A172 (cell line): ENCODE measurements around the gene SLC23A3. TPM values are rescaled to one million over a fixed set of nuclear protein-coding genes. Genes with fewer than 3 reads are reported as not detected.

Experiments
- DNase-seq: peaks from one replicate; pipeline ENCODE4 v3.0.0-alpha.2; 2015; ENCODE audit warnings: low spot score
- total RNA-seq: library from RNA; depleted of rRNA; stranded (reverse); fragments of >200 nt; shearing (Covaris generic); gene quantifications from 2 replicates; pipeline ENCODE4 v1.2.3, GENCODE V29; 2014

The SLC23A3 gene
- total RNA-seq, 1 experiment from 2014 or later, result 0.67 TPM

GRCh38 chr2:219176818-219177551, 7.2 kb upstream of the SLC23A3 start, which contains the start of gene CNPPD1:
Gene CNPPD1, minus strand, starts transcription at chr2:219176925. Its CDS starts 97 bp downstream, at chr2:219176828.
- peak; percentile 64 for DNase-seq

DNA sequence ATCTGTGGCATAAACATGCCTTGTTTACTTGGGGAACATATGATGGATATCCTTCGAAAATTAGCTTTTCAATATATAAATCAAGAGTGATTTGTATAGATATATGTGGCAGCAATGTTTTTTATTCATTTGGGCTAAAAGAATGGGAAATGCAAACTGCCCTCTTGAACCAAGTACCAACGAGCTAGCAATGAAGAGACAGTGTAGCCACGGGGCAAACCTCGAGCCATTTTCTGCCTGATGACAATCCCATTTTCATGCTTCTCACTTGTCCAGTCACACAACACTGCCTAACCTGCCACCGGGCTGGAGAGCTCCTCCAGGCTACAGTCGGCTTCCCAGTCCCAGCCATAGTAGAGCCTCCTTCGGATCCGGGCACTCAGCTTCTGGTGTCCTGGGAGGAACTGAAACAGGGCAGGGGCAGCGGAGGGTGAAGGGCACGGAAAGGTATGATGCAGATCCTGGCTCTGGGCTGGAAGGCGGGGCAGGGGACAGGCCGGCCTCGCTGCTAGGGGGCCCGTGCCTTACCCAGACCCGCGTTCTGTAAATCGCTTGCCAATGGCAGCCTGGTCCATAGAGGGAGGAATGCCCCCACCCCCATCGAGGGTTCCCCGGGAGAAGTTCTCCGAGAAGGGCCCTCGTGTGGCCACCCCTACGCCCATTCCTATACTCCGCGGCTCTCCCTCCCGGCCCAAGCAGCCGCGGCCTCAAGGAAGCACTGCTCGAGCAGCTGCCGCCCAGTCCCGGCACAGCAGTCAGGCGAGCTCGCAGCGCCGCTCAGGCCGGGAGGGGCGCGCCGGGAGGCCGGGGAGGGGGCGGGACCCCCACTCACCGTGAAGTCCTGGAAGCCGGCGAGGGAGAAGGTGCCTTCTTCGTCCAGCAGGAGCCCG, 6.3 kb upstream of the SLC23A3 start:
- peak; percentile 38 for DNase-seq

DNA sequence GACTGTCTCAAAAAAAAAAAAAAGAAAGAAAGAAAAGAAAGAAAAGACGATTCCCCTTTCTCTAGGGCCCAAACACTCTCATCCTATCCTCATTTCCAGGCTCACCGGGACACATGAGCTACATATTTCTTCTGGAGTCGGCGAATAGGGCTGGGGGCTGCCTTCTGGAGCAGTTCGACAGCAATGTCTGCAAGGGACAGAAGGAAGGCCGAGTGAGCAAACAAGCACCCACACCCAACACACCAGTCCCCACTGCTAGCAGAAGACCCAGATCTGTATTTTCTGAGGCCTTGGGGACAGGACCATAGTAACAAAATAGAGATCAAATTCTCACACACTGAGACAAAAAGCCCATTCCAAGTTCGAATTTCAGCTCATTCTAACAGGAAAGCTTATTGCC, 5.7 kb upstream of the SLC23A3 start:
- DNase-seq, result no peak

GRCh38 chr2:219174801-219175200, 5.0 kb upstream of the SLC23A3 start:
- no peak for DNase-seq

GRCh38 chr2:219174146-219174545, 4.3 kb upstream of the SLC23A3 start:
- DNase-seq, result no peak

DNA sequence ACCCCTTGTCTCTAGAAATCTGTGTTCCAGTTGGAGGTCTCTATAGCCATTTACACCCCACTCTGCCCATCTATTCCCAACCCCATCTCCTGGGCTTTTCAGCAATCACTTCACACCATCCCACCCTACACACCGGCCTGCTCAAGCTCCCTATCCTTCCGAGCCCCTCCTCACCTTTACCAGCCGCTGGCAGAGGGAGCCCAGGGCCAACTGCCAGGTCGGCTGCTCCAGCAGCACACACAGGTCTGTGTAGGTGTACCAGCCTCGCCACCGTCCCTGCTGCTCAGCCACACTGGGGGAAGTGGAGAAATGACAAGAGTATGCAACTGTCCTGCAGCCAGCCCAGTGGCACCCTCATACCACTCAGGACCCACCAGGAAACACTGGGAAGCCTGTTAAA, 3.3 kb upstream of the SLC23A3 start:
- DNase-seq, result no peak

GRCh38 chr2:219172231-219173154, 2.7 kb upstream of the SLC23A3 start:
- DNase-seq, result no peak

DNA sequence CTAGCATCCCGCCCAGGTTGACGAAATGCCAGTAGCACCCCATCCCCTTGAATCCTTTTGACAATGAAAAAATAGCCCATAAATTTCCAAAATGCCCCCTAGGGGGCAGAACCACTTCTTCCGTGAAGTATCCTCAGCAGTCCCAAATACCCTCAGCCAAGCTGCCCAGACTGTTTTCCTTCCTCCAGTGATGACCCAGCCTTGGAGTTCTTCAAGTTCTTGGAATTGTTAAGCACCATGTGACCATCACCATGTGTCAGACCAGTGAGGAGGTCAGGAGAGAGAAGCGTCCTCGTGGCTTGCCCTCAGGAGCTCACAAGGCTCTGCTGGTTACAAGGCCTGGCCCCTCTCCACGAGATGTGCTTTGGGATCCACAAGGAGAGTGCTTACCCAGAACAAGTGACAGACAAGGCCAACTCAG, 1.4 kb upstream of the SLC23A3 start:
- DNase-seq, result peak; percentile 75

DNA sequence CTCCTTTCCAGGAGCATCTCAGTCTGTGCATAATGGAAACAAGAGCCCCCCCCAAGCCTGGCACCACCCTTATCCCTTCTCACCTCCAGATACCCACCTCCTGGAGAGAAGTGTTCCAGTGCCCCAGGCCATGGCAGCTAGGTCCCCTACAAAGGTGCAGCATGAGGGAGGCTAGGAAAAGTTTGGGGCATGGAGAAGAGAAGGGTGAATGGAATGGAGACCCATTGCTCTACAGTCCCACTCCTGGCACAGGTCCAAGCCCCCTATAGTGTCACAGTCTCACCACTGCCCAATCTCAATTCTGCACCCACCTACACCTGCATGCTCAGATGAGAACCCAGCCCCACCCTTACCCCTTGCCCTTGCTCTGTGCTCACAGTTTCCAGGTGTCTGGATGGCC, 897 bp downstream of the SLC23A3 start:
- no peak for DNase-seq

DNA sequence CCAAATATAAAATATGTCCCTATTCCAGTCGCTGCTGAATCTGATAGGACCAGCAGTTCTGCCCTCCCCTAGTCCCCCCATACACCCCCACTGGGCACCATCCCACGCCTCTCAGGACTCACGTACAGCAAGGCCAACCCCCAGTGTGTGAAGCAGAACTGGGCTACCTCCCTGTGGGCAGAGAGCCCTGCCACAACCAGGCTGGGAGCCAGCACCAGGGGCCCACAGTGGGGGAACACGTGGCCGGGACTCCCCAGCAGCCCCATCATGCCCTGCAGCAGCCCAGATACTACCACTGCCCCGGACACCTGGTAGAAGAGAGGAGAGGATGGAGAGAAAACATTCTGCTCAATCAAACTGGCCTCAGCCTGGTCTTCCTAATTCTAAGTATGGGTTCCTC, 1.3 kb downstream of the SLC23A3 start:
- DNase-seq, result no peak

DNA sequence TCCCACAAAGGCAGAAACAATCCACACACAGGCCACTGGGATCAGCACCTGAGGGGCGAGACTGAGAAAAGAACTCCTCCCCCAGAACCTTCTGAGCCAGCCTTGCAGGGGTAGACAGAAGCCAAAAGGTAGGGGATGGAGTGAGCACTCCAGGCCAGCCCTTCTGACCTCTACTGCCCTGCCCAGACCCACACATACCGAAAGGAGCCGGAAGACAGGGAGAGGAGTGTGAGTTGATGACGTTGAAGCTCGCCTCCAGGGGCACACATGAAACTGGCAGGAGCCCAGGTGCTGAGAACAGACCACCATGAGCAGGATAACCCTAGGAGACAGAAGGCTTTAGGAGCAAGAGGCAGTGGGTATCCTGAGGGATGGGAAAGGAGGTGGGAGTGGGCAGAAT, 1.8 kb downstream of the SLC23A3 start:
- DNase-seq, result no peak

- no peak for DNase-seq
Measured at GRCh38 chr2:219165058-219165911, 4.5 kb downstream of the SLC23A3 start.

DNA sequence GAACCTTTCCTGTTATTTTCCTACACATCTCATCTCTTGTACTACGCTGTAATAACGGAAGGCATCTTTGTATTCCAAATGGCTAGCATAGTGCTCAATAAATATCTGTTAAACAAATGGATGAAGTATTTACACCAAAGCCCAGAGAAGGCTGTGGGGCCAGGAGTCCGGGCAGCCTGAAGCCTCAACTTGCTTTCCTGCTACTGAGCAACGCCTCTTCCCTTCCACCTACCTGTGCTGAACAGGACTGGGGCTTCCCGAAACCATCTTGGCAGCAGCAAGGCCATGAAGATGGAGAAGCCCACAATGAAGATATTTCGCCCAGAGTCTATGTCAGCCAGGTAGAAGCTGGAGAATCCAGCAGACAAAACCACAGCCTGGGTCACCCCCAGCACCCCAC, 6.7 kb downstream of the SLC23A3 start:
- no peak for DNase-seq

DNA sequence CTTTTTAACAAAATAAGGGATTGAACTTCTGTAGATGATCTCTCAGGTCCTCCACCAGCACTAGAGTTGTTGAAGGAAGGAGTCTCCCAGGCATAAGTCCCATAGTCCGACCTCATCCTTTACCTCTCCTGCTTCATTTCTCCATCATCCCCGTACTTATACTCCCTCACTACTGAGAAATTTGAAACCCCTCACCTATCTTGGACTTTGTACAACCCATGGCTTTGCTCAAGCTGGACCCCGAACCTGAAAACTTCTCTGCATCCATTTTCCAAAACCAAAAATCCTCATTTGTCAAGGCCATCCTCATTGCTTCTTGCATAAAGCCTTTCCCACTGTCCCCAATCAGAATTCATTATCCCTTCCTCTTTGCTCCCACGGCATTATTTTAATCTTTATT, 8.7 kb downstream of the SLC23A3 start:
- DNase-seq, result no peak

DNA sequence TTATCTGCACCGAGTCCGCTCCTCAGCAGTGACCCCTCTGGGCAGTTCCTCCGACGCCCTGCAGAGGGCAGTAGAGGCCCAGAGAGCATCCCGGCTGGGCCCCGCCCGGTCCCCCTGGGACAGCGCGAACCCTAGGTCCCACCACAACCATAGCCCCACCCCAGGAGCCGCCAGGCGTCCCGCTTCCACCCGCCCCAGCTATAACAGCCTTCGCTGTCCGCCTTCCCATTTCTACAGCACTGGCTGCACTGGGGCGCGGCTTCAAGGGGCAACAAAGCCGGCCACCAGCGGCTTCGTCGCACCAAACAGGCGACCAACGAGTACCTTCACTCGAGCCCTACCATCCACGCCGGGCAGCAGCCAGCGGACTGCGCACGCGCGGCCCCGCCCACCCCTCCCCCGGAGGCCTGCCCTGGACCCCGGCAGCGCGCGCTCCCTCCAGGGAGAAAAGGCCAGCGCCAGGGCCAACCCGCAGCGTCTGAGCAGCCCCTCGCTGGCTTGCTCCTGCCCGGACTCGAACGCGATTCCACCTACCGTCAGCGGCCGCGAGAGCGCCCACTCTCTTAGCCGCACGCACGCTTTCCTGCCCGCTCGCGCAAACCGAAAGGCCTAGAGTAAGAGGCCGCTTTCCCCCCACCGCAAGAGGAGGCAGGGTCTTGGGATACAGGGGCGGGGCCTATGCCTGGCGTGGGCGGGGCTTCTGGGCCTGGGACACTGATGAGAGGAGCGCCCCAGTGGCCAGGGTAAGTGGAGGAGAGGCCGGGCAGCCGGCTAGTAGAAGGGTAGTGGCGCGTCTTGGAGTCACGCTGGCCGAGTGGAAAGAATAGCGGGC, 9.4 kb downstream of the SLC23A3 start, which contains the start of gene NHEJ1:
Gene NHEJ1 (minus strand): TSS at position 630 of the 832 bp plus-strand sequence. CDS start 2,453 bp downstream, outside the sequence.
- peak; percentile 92 for DNase-seq

DNA sequence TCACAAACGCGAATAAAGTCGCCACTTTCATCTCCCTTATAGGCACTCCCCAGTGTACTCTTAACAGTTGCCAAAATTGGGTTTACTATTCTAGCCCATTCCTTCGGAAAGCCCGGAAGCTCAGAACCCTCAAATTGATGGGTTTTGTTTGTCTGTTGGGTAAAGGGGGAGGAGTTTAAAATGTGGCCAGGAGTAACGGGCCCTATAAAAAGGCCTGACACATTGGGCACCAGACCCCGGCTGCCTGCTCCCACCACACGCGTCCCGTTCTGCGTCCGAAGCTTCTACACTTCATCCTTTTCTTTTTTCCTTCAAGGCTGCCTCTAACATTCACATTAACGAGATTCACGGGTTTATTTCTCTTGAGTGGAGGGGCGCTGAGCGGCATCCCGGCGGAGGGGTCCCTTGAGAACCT, 10.1 kb downstream of the SLC23A3 start:
- no peak for DNase-seq

DNA sequence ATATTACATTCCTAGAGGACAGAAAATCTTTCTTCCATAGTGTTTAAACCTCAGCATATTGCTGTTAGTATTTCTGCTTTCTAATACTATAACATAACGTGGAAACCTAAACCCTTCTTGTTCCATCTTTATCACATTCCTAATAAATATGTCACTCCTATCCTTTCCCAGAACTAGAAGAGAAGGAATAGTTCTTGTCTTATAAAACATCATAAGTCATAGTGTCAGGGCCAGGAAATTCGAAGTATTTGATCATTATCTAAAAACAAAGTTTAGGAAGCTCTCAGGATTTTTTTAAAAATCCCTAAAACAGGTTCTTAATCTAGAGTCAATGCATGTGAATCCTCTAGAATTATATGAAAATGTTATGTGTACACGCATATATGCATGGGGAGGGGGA, 11.2 kb downstream of the SLC23A3 start:
- no peak for DNase-seq

GRCh38 chr2:219158025-219158424, 11.8 kb downstream of the SLC23A3 start:
- DNase-seq, result no peak

- no peak for DNase-seq
Measured at GRCh38 chr2:219157396-219157795, 12.4 kb downstream of the SLC23A3 start.
